Esophagus muscularis mucosa (tissue), 3 donors: Measurements from ENCODE around the gene LRP5.
"Not testable (repeated sequence)": the region's sequence is repeated elsewhere in the genome, so short reads cannot be mapped to it uniquely, and the experiment has no call there.

ENCODE experiments used
- EP300 ChIP-seq: sonication (generic); formaldehyde crosslinking; IDR thresholded peaks from one replicate; pipeline ENCODE4 v1.6.1; 2017; ENCODE audit warnings: antibody characterized with exemption
- TF ChIP-seq, protein P1 (sequence below), 3 experiments: fragments of 200-600 bp in 2 of 3; fragments of 450-650 bp in 1 of 3; sonication (generic) in 2 of 3; IDR thresholded peaks; one replicate each; pipeline ENCODE4 v1.5.1; 2017 to 2019; ENCODE audit warnings: antibody characterized with exemption in 3 of 3, mild to moderate bottlenecking in 2 of 3, moderate library complexity in 1 of 3

DNA sequence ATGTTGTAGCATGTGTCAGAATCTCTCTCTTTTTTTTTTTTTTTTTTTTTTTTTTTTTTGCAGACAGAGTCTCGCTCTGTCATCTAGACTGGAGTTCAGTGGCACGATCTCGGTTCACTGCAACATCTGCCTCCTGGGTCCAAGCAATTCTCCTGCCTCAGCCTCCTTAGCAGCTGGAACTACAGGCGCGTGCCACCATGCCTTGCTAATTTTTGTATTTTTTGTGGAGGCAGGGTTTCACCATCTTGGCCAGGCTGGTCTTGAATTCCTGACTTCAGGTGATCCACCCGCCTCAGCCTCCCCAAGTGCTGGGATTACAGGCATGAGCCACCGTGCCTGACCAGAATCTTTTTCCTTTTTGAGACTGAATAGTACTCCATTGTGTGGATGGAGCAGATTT lies 32.4 kb downstream of the LRP5 start:
- TF ChIP-seq, protein P1, sequence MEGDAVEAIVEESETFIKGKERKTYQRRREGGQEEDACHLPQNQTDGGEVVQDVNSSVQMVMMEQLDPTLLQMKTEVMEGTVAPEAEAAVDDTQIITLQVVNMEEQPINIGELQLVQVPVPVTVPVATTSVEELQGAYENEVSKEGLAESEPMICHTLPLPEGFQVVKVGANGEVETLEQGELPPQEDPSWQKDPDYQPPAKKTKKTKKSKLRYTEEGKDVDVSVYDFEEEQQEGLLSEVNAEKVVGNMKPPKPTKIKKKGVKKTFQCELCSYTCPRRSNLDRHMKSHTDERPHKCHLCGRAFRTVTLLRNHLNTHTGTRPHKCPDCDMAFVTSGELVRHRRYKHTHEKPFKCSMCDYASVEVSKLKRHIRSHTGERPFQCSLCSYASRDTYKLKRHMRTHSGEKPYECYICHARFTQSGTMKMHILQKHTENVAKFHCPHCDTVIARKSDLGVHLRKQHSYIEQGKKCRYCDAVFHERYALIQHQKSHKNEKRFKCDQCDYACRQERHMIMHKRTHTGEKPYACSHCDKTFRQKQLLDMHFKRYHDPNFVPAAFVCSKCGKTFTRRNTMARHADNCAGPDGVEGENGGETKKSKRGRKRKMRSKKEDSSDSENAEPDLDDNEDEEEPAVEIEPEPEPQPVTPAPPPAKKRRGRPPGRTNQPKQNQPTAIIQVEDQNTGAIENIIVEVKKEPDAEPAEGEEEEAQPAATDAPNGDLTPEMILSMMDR (IDR thresholded peaks at IDR 0.05) = not testable (repeated sequence)
- not testable (repeated sequence) for TF ChIP-seq EP300
